NCI-H187 treated with DMSO at 0.1 percent for 48 hours (cell line): ENCODE results near the gene RAB11FIP5.
A peak's percentile ranks its signal among the peaks of the same experiment; 100 is the strongest.

Experiments
- DNase-seq: peaks from one replicate; lab custom pipeline; 2025; lab: John Stamatoyannopoulos, UW

Gene RAB11FIP5

DNA sequence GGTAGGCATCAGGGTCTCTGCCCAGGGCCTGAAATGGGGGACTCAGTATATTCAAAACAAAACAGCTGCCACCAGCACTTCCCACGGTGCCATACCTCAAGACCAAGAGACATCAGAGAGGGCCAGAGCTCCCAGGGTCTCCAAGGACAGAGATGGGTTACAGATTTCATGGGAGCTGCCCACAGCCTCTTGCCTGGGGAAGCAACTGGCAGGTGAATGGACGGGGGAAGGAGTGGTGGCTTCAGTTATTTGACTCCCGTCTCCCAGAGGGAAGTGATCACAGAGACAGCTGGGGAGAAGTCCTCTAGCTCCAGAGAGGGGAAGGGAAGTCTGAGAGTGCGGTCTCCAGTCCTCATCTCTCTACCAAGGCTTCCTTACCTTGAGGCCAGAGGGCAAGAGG is 25.4 kb downstream of the RAB11FIP5 start:
- DNase-seq: no peak

GRCh38 chr2:73085691-73086090 is 27.1 kb downstream of the RAB11FIP5 start:
- DNase-seq: no peak

GRCh38 chr2:73084971-73085370 is 27.8 kb downstream of the RAB11FIP5 start:
- DNase-seq: no peak

GRCh38 chr2:73083886-73084800 is 28.6 kb downstream of the RAB11FIP5 start:
- no peak for DNase-seq

DNA sequence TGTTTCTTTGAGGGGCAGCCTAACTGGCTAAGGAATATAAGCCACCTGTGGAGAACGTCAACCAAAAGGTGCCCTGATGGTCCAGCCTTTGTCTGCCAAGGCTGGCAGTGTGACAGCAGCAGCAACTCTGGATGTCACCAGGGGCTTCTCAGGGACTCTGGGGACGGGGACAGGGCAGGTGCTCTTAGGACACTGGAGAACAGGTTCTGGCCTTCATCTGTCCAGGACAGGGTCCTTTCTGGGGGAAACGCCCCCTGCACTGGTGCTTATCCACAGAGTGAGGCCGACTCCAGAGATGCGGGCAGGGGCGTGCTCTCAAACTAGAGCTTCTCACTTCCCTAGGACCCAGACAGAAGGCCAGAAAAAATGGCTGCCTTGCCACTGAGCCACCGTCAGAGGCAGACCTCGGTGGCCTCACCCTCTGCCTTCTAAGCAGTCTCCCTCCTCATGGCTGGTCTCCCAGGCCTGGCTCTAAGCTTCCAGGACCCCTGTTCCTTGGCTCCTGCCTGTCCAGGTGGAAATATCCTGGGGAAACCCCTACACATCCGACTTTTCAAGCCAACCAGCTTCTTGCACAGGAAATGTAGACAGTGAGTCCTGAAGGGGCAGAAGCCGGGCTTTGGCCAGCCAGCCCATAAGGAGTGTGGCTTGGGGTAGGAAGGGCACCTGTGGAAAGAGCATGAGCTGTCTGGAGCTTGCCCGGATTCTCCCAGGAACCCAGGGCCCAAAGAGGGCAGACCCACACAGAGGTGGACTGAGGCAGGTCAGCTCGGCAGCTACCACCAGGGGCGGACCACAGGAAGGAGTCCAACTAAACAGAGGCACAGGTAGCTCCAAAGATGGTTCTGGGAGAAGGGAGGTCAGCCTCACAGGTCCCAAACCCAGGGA is 30.0 kb downstream of the RAB11FIP5 start:
- DNase-seq: no peak

- no peak for DNase-seq
These were observed 31.5 kb downstream of the RAB11FIP5 start for GRCh38 chr2:73081181-73081671.

DNA sequence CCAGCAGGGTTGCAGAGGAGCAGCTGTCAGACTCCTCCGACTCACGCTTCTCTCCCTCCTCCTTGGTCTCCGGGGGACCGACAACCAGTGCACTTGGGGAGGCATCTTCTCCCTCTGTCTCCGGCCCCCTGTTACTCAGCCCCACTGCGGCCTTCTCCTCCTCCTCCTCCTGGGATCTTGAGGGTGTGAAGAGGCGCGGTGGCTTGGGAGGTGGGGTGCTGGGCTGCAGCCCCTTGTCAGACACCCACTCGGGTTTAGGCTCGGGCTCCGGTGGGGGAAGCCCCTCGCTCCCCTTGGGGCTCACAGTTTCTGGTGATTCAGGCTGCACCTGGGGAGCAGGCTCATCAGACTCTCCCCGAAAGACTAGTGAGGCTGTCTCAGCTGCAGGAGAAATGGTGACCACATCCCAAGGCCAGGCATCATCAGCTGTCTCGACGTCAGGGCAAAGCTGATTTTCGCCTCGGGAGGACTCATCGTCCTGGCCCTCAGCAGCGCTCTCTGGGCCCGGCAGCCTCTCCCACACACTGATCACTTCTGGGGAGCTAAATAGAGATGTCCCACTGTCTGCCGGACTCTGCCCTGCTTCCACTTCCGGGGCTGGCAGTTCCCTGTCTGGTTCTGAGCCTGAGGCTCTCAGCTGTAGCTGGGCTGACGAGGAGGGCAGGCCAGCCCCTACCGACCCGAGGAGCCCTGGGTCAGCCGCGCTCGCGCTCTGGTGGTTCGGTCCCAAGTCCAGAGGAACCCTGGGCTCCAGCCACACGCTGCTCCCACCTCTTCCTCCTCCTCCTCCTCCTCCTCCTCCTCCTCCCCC is 32.2 kb downstream of the RAB11FIP5 start:
- DNase-seq: no peak

DNA sequence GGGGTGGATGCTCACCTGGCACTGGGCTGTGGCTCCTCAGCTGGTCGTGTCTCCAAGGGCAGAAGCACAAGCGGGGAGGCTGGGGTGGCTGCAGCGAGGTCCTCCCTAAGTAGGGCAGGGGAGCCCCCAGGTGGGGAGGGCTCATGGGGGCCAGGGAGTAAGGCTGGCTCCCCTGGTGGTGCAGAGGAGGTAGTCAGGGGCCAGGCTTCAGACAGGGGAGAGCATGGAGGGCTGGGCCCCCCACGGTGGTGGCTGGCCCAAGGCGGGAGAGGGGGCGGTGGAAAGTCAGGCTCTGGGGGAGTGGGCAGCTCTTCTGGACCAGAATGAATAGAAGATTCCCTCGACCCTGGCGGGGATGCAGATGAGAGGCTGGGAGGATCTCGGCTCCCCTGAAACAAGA is 33.1 kb downstream of the RAB11FIP5 start:
- no peak for DNase-seq

GRCh38 chr2:73078457-73079411 is 34.0 kb downstream of the RAB11FIP5 start:
- no peak for DNase-seq

DNA sequence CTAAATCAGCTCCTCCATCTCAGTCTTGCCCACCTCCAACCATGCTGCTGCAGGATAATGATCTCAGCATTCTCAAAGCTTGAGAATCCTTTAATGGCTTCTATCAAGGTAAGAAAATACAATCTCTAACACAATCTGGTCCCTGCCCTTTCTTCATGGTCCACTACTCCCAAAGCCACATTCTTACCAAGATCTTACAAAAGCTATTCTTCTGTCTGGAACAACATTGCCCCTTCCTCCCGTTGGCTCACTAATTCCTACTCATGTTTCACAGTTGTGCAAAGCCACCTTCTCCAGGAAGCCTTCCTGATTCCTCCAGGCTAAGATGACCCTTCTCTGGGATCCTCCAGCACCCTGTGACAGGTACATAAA is 35.3 kb downstream of the RAB11FIP5 start:
- no peak for DNase-seq

- DNase-seq: no peak
These were observed 35.9 kb downstream of the RAB11FIP5 start for GRCh38 chr2:73076701-73077423.

DNA sequence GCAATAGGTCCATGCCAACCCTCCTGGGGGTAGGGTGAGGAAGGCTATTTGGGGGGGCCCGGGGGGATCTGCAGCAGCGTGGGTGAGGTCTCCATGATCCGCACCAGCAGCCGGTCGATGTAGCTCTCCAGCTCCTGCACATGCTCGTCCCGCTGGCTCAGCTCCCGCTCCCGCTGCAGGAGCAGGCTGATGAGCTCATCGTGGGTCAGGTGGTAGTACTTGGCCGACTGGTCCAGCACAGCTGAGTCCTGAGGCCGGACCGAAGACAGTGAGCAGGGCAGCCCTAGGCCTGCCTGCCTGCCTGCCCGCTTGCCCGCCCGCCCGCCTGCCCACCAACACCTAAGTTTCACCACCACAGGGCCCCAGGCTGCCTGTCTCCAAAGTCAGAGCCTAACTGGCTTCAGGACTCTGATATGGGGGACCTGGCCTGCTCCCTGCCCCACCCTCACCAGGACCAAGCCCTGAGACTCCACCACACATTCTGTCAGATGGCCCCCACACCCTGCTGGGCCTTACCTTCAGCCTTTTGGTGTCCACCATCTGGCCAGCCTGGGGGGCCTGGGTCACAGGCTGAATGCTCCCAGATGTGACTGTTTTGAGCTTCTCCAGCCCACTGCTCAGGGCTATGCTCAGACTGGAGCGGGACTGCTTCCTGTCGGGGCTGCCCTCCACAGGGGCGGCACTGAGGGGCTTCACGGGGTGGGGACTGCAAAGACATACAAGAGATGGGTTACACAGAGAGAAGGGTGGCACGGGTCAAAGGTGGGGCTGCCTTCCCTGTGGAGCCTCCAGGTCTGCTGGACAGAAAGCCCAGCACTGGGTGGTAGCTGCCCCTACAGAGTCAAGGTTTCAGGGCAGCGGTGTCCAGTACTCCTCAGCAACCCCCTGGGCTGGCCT is 37.0 kb downstream of the RAB11FIP5 start:
- no peak for DNase-seq

- DNase-seq: no peak
These were observed 38.4 kb downstream of the RAB11FIP5 start for GRCh38 chr2:73074110-73075069.

GRCh38 chr2:73072416-73072815 is 40.3 kb downstream of the RAB11FIP5 start:
- DNase-seq: no peak

GRCh38 chr2:73072129-73072395 is 40.7 kb downstream of the RAB11FIP5 start:
- no peak for DNase-seq

DNA sequence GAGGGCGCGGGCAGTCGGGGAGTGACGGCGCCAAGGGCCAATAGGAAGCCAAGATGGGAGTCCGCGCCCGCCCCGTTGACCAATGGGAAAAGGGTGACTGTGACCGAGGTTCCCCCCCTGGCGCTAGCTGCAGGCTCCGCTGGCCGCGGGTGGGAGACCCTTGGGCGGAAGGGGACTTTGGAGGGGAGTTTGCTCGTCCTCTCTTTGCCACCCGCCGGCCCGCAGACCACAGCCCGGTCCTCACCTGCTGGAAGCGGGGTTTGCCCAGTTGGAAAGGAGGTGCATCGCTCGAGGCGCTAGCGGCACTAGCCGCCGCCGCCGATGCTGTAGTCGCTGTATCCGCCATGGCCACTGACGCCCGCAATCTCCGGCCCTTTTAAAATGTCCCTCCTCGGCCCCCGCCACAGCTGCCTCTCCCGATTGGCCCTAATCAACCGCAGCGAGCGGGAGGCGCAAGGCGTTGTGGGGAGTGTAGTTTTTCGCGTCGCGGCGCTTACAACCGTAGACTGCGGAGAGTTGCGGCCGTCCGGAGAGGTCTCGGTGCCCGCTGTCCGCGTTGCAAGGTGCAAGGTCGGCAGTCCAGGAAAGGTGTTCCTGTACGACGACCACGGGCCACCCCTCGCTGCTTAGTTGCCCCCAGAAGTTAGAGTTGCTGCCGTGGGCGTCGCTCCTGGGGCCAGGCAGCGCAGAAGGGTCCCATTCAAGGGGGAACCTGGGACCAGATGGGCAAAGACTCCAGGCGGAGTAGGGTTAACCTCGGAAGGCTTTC is 41.2 kb downstream of the RAB11FIP5 start, which contains the start of gene SFXN5:
Gene SFXN5 (minus strand): TSS at position 353 of the 769 bp plus-strand sequence. CDS start 7 bp downstream, at position 346.
- peak; percentile 19 for DNase-seq
